Stimulated activated CD8-positive, alpha-beta memory T cell treated with anti-CD3 and anti-CD28 coated beads, Interleukin-4, amount 100 ng/mL, for 4 hours (primary cell): ENCODE results near the gene FBF1.
A peak's percentile ranks its signal among the peaks of the same experiment; 100 is the strongest.
"Not testable (repeated sequence)": the region's sequence is repeated elsewhere in the genome, so short reads cannot be mapped to it uniquely, and the experiment has no call there.

Source experiments
- DNase-seq, 2 donors: peaks; one replicate each; pipeline ENCODE4 v3.0.0-alpha.2; 2020; ENCODE audit warnings: low read depth in 2 of 2, low spot score in 1 of 2

FBF1 gene

GRCh38 chr17:75876938-75877751 lies 63.7 kb downstream of the FBF1 start:
- DNase-seq = no peak

GRCh38 chr17:75876190-75876937 lies 64.5 kb downstream of the FBF1 start:
- DNase-seq = peak; percentile 34 to 46

GRCh38 chr17:75875940-75876189 lies 65.0 kb downstream of the FBF1 start:
- DNase-seq = no peak

DNA sequence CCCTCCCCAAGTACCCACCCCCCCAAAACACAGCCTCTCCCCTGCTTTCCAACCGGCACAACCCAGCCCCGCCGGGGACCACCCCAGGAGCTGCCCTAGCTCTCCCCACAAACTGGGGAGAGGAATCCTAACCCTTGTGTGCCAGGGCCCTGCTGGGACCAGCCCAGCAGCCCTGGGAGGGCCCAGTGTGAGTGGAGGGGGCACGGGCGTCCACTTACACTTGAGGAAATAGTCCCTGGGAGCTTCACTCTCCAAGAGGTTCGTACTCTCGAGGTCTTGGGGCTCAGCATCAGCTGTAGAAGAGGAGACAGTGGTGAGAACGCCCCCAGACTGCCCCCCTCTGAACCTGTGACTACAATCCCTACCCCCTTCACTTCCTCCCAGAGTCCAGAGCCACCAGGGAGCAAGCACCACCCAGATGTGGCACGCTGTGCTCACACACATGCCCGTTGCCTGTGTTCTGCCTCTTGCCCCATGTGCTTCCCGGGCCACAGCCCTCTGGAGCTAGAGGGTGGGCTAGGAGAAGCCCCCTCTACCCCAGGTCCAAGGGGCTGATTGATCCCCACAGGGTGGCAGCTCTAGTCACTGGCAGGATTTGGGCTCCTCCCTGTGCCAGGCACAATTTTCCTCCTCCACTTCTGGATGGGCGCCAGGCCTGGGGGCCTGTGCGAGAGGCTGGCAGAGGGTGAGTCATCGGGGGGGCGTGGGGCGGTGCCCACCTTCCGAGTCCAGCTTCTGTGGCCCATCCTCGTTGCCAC lies 65.5 kb downstream of the FBF1 start:
- no peak for DNase-seq

DNA sequence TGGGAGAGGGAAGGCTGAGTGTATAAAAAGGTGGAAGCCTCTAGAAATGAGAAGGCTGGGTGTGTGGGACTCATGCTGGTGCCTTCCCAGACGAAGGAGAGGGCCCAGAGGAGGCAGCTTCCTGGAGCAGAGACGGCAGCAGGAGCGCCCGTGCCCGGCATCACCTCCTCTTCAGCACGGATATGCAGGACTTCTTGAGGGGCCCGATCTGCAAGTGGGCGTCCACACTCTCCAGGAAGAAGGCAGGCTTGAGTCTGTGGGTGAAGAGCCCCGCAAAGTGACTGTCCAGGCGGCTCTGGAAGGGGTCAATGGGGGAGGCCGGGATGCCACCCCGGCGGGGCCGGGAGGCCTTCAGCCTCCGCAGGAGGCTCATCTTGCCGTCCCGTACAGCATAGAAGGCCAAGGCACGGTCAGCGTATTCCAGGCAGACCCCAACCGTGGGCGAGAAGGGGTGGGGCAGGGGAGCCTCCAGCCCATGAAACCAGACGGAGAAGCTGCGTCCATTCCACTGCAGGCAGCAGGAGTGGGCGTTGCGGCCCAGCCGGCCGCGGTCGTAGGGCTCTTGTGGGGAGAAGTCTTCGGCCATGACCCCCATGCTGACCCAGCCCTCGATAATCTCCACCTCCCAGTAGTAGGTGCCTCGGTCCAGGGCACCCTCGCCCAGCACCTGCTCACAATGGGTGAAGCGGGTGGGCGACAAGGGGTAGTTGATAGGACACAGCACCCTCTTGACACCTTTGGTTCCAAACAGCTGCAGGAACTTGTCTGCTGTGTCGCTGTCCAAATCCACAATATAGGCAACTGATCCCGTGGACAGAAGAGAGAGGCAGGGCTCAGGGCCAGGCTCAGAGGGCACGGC lies 66.3 kb downstream of the FBF1 start:
- no peak for DNase-seq

- DNase-seq = no peak
Observed at GRCh38 chr17:75873587-75874322, 67.1 kb downstream of the FBF1 start.

GRCh38 chr17:75872434-75873351 lies 68.1 kb downstream of the FBF1 start:
- DNase-seq = no peak

- DNase-seq = not testable (repeated sequence)
Observed at GRCh38 chr17:75870228-75870627, 70.6 kb downstream of the FBF1 start.

GRCh38 chr17:75869282-75870141 lies 71.3 kb downstream of the FBF1 start:
- no peak for DNase-seq

DNA sequence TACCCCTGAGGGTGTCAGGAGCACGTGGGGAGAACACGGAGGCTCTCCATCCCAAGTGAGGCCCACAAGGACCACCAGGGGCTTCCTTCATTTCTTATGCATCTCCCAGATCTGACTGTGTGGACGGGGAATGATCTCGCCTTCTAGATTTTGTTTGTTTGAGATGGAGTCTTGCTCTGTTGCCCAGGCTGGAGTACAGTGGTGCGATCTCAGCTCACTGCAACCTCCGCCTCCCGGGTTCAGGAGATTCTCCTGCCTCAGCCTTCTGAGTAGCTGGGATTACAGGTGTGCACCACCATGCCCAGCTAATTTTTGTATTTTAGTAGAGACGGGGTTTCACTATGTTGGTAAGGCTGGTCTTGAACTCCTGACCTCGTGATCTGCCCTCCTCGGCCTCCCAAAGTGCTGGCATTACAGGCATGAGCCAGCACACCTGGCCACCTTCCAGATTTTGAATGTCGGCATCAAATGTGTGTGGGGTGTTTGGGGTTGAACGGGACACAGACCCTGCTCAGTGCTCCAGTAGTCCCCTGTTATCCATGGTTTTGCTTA lies 72.0 kb downstream of the FBF1 start:
- not testable (repeated sequence) for DNase-seq

- not testable (repeated sequence) for DNase-seq
Observed at GRCh38 chr17:75865404-75866188, 75.2 kb downstream of the FBF1 start.

DNA sequence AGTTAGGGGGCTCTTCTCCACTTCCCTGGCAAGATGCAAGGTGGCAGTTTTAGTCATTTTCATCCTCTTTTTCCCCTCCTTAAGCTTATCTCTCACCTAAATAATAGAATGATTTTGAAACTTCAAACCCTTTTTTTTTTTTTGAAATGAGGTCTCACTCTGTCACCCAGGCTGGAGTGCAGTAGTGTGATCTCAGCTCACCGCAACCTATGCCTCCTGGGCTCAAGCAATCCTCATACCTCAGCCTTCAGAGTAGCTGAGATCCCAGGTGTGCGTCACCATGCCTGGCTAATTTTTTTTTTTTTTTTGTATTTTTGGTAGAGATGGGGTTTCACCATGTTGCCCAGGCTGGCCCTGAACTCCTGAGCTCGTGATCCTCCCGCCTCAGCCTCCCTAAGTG lies 76.0 kb downstream of the FBF1 start:
- not testable (repeated sequence) for DNase-seq

- DNase-seq = no peak
Observed at GRCh38 chr17:75864448-75864871, 76.4 kb downstream of the FBF1 start.

- DNase-seq = no peak
Observed at GRCh38 chr17:75861927-75862317, 78.9 kb downstream of the FBF1 start.
